NCI-H1694 (cell line): ENCODE results near the gene GPR137B.
"Not testable (repeated sequence)": the region's sequence is repeated elsewhere in the genome, so short reads cannot be mapped to it uniquely, and the experiment has no call there.

Source experiments
- DNase-seq: peaks from one replicate; lab custom pipeline; 2025; lab: John Stamatoyannopoulos, UW

GPR137B gene

GRCh38 chr1:236144033-236144432 lies 1.7 kb downstream of the GPR137B start:
- no peak for DNase-seq

DNA sequence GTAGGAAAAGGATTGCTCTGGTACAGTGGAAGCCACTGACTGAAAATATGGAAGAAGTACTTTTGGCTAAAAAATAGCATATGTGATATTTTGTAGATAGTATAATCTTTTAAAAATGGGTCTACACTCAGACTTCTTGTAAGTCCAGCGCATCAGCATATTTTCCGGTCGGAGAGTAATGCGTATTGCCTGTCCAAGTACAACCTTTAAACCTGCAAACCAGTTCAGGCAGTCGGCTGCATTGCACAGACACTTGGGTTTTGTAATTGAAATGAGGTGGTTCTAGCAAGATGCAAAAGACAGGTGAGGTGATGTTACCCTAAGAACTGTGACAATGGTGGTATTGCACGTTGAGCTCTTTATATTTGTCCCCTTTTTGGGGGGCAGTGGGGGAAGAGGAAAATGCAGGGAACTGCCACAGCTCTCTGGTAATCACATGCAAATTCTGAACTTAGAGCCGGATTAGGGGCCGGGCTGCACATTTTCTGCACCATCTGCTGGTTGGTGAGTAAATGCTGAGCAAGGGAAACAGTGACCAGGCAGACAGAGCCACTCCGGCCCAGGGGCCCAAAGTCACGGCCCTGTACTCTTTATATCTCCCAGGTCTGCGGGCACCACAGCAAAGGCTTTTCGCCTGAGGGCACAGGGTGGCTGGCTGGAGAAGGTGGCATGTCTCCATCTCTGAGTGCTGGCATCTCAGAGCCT lies 2.3 kb downstream of the GPR137B start:
- no peak for DNase-seq

DNA sequence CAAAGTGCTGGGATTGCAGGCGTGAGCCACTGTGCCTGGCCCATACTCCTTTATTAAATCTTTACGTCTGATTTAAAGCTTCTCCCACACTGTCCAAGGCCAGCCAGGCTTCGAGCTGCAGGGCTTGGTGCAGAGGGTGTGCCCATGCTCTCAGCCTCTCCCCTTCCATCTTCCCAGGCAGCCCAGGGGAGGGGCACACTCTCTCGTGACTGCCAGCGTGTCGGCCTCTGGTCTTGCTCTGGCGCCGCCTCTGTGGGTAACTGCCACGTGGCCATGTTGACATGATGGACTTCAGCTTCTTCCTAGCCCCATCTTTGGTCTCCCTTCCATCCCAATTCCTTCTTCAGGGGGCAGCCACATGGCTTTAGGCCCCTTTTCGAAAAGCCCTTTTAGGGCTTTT lies 4.7 kb downstream of the GPR137B start:
- DNase-seq = no peak

- no peak for DNase-seq
These were observed 5.5 kb downstream of the GPR137B start for GRCh38 chr1:236147521-236148469.

DNA sequence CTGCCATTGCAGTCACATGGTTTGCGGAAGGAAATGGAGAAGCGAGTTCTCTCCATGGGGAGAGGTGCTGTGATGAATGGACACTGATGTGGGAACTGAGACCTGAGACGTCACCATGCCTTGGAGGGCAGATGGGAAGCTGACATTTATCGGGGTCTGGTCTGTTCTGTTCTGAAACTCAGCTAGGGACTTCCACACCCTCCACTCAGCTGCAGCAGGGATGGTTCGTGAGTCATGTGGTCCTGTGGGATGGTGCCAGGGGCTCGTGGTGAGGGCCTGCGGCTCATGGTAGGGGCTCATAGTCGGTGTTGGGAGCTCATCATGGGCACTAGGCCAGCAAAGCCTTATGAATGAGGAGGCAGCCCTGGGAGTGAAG lies 6.1 kb downstream of the GPR137B start:
- DNase-seq = no peak

GRCh38 chr1:236149003-236149595 lies 6.8 kb downstream of the GPR137B start:
- no peak for DNase-seq

DNA sequence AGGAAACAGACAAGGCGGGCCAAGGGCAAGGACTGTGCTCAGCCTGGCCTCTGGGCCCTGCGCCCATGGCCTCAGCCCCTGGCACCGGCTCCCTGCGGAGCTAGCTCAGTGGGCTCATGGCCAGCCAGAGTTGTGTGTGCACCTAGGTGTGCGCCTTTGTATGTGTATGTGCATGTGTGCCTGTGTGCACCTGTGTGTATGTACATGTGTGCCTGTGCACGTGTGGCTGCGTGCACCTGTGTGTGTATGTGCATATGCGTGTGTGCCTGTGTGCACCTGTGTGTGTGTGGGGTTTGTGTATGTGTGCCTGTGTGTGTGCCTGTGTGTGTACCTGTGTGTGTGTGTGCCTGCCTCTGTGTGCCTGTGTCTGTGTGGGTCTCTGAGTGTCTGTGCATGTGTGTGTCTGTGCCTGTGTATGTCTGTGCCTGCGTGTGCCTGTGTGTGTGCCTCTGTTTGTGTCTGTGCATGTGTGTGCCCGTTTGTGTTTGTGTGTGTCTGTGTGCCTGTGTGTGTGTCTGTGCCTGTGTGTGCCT lies 7.4 kb downstream of the GPR137B start:
- DNase-seq = no peak

- DNase-seq = no peak
These were observed 8.1 kb downstream of the GPR137B start for GRCh38 chr1:236150311-236150955.

GRCh38 chr1:236150986-236151385 lies 8.6 kb downstream of the GPR137B start:
- DNase-seq = no peak

DNA sequence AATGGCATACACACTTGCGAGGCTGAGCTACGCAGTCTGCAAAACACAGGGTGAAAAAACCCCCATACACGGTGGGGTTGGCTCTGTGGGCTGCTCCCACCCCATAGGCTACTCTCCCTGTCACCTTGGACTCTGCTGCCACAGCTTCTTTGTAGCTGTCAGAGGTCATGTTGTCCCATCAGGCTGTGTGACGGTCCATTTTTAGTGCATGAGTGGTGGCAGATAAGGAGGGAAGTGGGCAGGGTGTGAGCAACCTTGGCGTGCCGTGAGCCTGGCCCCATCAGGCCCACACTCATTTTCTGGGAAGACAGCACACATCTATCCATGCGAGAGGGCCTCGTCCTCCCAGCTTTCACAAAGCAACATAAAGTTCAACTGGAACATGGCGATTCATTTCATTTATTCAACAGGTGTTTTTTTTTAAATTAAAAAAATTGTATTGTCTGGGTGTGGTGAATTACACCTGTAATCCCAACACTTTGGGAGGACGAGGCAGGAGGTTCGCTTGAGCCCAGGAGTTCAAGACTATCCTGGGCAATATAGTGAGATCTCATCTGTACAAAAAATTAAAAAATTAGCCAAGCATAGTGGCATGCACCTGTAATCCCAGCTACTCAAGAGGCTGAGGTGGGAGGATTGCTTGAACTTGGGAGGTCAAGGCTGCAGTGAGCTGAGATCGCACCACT lies 9.5 kb downstream of the GPR137B start:
- DNase-seq = no peak

GRCh38 chr1:236154126-236154525 lies 11.8 kb downstream of the GPR137B start:
- no peak for DNase-seq

DNA sequence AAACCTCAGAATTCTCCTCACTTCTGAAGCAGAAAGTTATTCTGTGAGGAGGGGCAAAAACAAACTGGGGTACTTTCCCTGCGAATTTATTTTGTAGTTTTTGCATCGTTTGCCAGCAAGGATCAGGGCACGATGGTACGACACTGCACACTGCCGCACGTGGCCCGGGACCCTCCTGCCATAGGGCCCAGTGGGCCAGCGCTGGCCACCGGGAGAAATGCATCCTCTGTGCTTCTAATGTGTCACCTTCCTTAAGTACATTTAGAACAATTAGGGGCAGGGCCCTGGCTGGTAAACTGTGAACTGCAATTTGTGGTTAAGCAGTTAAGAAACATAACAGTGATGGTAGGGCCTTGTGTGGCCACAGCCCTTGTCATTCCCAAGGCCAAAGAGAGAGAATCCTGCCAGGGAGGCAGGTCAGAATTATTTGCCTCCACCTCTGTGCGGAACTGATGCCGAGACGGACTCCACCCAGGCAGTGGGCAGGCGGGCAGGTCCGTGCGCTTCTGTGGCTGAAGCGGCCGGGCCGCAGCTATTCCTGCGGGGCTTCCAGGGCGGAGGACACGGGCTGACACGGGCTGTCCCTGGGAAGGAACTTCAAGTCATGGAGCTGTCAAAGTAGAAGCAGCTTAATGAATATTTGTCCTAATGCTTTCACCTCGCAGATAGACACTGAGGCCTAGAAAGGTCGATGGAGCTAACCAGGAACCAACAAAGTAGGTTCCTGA lies 12.5 kb downstream of the GPR137B start:
- no peak for DNase-seq

DNA sequence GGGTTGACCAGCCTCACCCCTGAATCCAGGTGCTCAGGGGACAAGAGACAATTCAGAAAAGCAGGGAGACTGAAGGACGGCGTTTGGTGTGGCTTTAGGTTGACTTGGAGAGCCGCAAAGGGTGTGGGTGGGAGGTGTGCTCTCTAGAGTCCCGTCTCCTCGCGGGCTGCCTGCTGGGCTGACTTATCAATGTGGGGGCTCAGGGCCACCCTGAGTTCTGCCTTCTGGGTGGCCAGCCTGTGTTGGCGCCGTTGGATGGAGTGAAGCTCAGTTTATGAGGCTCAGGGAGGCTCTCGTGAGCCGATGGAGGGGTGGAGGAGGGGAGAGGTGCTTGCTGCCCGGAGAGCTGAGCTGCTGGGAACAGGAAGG lies 13.0 kb downstream of the GPR137B start:
- no peak for DNase-seq

DNA sequence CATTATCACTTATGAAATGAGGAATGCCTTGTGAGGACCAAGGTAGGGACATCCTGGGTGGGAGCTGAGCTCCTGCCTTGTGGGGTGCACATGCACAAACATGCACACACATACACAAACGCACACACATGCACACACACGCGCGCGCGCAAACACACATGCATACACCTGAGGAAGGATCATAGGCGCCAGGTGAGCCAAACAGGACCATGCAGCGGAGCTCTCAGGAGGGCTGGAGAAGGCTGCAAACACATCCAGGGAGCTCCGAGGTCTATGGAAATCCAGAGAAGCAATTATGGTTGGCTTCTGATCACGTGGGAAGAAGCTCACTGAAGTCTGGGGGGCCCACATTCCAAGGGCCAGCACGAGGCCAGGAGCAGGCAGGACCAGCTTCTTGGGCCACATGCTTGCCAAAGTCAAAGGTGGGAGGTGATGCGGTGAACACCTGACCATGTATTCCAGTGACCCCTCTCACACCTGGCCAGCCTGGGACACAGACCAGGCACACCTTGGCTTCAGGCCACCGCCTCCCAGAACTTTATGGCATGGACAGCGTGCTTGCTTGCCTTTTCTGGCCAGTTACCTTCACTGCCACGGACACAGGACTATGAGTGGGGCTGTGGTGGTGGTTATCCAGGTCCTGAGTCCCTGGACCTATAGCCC lies 13.6 kb downstream of the GPR137B start:
- no peak for DNase-seq

- DNase-seq = no peak
These were observed 14.3 kb downstream of the GPR137B start for GRCh38 chr1:236156512-236157208.

DNA sequence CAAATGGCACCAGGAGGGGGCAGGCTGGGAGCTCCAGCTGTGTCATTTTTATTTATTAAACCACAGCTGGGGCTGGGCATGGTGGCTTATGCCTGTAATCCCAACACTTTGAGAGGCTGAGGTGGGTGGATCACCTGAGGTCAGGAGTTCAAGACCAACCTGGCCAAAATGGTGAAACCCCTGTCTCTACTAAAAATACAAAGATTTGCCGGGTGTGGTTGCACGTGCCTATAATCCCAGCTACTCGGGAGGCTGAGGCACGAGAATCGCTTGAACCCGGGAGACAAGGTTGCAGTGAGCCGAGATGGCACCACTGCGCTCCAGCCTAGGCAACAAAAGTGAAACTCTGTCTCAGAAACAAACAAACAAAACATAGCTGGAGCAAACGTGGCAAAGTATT lies 15.7 kb downstream of the GPR137B start:
- DNase-seq = not testable (repeated sequence)

DNA sequence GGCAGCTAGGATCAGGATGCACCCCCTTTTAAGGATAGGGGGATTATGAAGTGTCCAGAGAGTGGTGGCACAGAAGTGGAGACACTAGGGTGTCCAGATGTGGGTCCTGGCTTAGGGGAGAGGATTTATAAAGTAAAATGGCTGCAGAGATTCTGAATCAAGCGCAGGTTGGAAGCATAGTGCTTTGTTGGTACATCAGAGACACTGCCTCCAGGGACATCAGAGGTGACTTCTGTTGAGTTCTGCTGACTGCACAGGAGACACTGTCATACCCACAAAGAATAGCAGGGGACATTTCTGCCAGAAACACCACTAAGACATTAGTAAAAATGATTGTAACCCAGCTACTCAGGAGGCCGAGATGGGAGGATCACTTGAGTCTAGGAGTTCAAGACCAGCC lies 16.4 kb downstream of the GPR137B start:
- DNase-seq = no peak

DNA sequence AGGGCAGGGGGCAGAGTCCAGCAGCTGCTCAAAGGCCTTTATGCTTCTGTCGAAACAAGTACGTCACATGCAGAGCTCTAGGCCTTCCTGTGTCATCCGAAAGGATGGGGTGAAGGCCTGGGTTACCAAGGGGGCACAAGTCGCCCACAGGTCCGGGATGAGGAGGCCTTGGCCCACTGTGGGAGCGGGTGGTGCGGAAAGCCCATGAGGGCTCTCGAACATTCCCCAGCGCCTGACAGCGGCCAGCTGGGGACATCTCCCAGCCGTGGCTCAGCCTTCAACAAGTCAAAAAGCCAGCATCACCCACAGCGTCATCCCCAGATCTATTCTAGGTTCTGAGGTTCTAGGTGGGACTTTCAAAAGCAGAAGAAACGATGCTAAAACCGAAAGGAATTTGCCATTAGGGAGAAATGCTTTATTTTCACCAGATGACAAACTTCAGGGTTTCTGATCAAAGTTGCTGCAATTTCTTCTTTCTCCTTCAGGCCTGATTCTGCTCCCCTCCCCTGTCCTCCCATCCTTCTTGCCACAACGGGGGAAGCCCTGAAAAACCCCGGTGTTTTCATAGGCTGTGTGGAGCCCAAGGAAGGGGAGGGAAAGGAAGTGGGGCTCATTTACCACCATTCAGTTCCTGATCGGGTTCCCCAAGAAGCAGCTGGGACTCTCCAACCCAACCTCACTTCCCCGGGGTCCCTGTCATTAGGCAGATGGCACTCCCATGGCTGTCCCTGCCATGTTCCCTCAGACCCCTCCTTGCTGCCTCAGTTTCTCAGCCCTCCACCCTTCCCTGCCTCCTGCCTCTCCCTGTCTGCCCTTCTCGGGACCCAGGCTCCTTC lies 17.6 kb downstream of the GPR137B start:
- no peak for DNase-seq
